GM19238 (cell line): ENCODE measurements around the gene DSC1.
"Not testable (repeated sequence)": the region's sequence is repeated elsewhere in the genome, so short reads cannot be mapped to it uniquely, and the experiment has no call there.

ENCODE experiments used
- DNase-seq: peaks from one replicate; pipeline ENCODE4 v3.0.0; 2011; ENCODE audit warnings: low spot score; ENCODE audit not compliant: insufficient read length

The DSC1 gene

GRCh38 chr18:31162825-31163435, at the start of gene DSC1:
Gene DSC1 (minus strand): TSS chr18:31162856. CDS start chr18:31162594, 262 bp downstream.
- no peak for DNase-seq

- no peak for DNase-seq
These were observed 48.4 kb upstream of the DSC1 start for GRCh38 chr18:31211047-31211446.

GRCh38 chr18:31209041-31209440, 46.4 kb upstream of the DSC1 start:
- no peak for DNase-seq

- DNase-seq: no peak
These were observed 44.7 kb upstream of the DSC1 start for GRCh38 chr18:31207391-31207790.

GRCh38 chr18:31206787-31207381, 44.2 kb upstream of the DSC1 start:
- peak; percentile 3 for DNase-seq

- DNase-seq: no peak
These were observed 43.4 kb upstream of the DSC1 start for GRCh38 chr18:31206071-31206470.

- DNase-seq: no peak
These were observed 42.6 kb upstream of the DSC1 start for GRCh38 chr18:31205273-31205672.

- DNase-seq: no peak
These were observed 42.2 kb upstream of the DSC1 start for GRCh38 chr18:31204833-31205232.

GRCh38 chr18:31204166-31204565, 41.5 kb upstream of the DSC1 start:
- no peak for DNase-seq

GRCh38 chr18:31203794-31204148, 41.1 kb upstream of the DSC1 start:
- DNase-seq: no peak

- no peak for DNase-seq
These were observed 40.6 kb upstream of the DSC1 start for GRCh38 chr18:31203096-31203793.

GRCh38 chr18:31199190-31199769, 36.6 kb upstream of the DSC1 start:
- DNase-seq: no peak

- no peak for DNase-seq
These were observed 35.0 kb upstream of the DSC1 start for GRCh38 chr18:31197676-31198075.

GRCh38 chr18:31195063-31195462, 32.4 kb upstream of the DSC1 start:
- DNase-seq: no peak

GRCh38 chr18:31192086-31192776, 29.6 kb upstream of the DSC1 start:
- no peak for DNase-seq

- DNase-seq: no peak
These were observed 28.3 kb upstream of the DSC1 start for GRCh38 chr18:31190919-31191318.

- no peak for DNase-seq
These were observed 27.1 kb upstream of the DSC1 start for GRCh38 chr18:31189757-31190156.

GRCh38 chr18:31185186-31185950, 22.7 kb upstream of the DSC1 start:
- no peak for DNase-seq

- DNase-seq: no peak
These were observed 20.6 kb upstream of the DSC1 start for GRCh38 chr18:31183302-31183701.

GRCh38 chr18:31177369-31177768, 14.7 kb upstream of the DSC1 start:
- DNase-seq: not testable (repeated sequence)

GRCh38 chr18:31176531-31176930, 13.9 kb upstream of the DSC1 start:
- no peak for DNase-seq
